Endothelial cell of umbilical vein (primary cell): ENCODE measurements around the gene GGACT. TPM values are rescaled to one million over a fixed set of nuclear protein-coding genes. Genes with fewer than 3 reads are reported as not detected.

Experiments
- BruUV-seq: library from RNA; stranded (reverse); fragments of 400-500 nt; replicated peaks from 2 replicates; lab custom pipeline; 2021; lab: Mats Ljungman, UMichigan
- CTCF ChIA-PET: fragments of 300-600, 350-600 bp; sonication (Branson Sonifier 250); formaldehyde crosslinking; loops from one replicate; lab custom pipeline; 2021; ENCODE audit warnings: antibody characterized with exemption, inconsistent platforms; lab: Charles Lee
- POLR2A ChIA-PET: fragments of 300-600, 350-600 bp; sonication (Branson Sonifier 250); formaldehyde crosslinking; loops from one replicate; lab custom pipeline; 2021; ENCODE audit warnings: antibody characterized with exemption, inconsistent platforms; lab: Charles Lee
- DNase-seq: peaks from one replicate; pipeline ENCODE4 v3.0.0-alpha.2; 2011; ENCODE audit warnings: low read depth, low spot score
- FAIRE-seq: peaks from 2 replicates; lab custom pipeline; 2011; peaks lifted over from hg19 to GRCh38; lab: Jason Lieb, UNC
- H2AFZ ChIP-seq: 2 replicates; pipeline ENCODE4 v1.6.0; 2012; ENCODE audit warnings: low read depth, low read length, control low read depth, inconsistent platforms
- H3K27ac ChIP-seq: 2 replicates; pipeline ENCODE4 v1.5.1; 2011; ENCODE audit warnings: low read depth, mild to moderate bottlenecking, control low read depth, low read length, moderate library complexity; ENCODE audit not compliant: insufficient read depth
- H3K27me3 ChIP-seq, 2 experiments: 2 replicates each; pipeline versions ENCODE4 v1.6.0 to v1.6.1; 2011; ENCODE audit warnings: low read length in 2 of 2, mixed read lengths in 1 of 2; ENCODE audit not compliant: control insufficient read depth in 2 of 2, insufficient read depth in 2 of 2
- H3K36me3 ChIP-seq, 2 experiments: 2 replicates in 1 of 2; 3 replicates in 1 of 2; pipeline ENCODE4 v1.5.1; 2011; ENCODE audit warnings: low read length in 2 of 2, mild to moderate bottlenecking in 1 of 2, moderate library complexity in 1 of 2; ENCODE audit not compliant: control insufficient read depth in 2 of 2, insufficient read depth in 2 of 2; ENCODE audit errors: extremely low read depth in 1 of 2
- H3K4me1 ChIP-seq: 3 replicates; pipeline ENCODE4 v1.5.1; 2011; ENCODE audit warnings: mild to moderate bottlenecking, low read length; ENCODE audit not compliant: control insufficient read depth, insufficient read depth; ENCODE audit errors: extremely low read depth
- H3K4me2 ChIP-seq: 2 replicates; pipeline ENCODE4 v1.6.1; 2011; ENCODE audit warnings: low read length, control low read depth, mixed read lengths; ENCODE audit not compliant: insufficient read depth
- H3K4me3 ChIP-seq, 3 experiments: fragments of 200-600 bp in 1 of 3; sonication (generic), shearing (Covaris generic) in 1 of 3; replicated peaks in 1 of 3; 2 replicates each; pipeline ENCODE4 v1.5.1; 2011 to 2016; ENCODE audit warnings: control low read depth in 3 of 3, low read length in 3 of 3, mild to moderate bottlenecking in 2 of 3, inconsistent platforms in 1 of 3, low read depth in 1 of 3, moderate library complexity in 1 of 3; ENCODE audit not compliant: insufficient read depth in 1 of 3
- H3K79me2 ChIP-seq: 2 replicates; pipeline ENCODE4 v1.6.0; 2012; ENCODE audit warnings: low read length, inconsistent platforms; ENCODE audit not compliant: control insufficient read depth, insufficient read depth
- H3K9ac ChIP-seq: replicated peaks from 2 replicates; pipeline ENCODE3; 2011; ENCODE audit warnings: low read length, control low read depth; ENCODE audit not compliant: insufficient read depth; ENCODE audit errors: extremely low read depth
- H3K9me1 ChIP-seq: replicated peaks from 3 replicates; pipeline ENCODE4 v1.6.0; 2011; ENCODE audit warnings: mild to moderate bottlenecking, low read length; ENCODE audit not compliant: control insufficient read depth, insufficient read depth; ENCODE audit errors: extremely low read depth
- H3K9me3 ChIP-seq: replicated peaks from 2 replicates; pipeline ENCODE4 v1.5.1; 2012; ENCODE audit warnings: low read length, inconsistent platforms; ENCODE audit not compliant: control insufficient read depth, insufficient read depth
- H4K20me1 ChIP-seq: replicated peaks from 2 replicates; pipeline ENCODE3; 2011; ENCODE audit warnings: mild to moderate bottlenecking, low read length; ENCODE audit not compliant: control insufficient read depth, insufficient read depth; ENCODE audit errors: extremely low read depth
- EZH2 ChIP-seq: IDR thresholded peaks from 2 replicates; pipeline ENCODE4 v1.6.1; 2012; ENCODE audit warnings: borderline replicate concordance, low read depth, mild to moderate bottlenecking, moderate library complexity, low read length, inconsistent platforms; ENCODE audit not compliant: severe bottlenecking
- FOS ChIP-seq: IDR thresholded peaks from 2 replicates; pipeline ENCODE4 v1.6.1; 2011; ENCODE audit warnings: mild to moderate bottlenecking, low read length, moderate library complexity, borderline replicate concordance; ENCODE audit not compliant: insufficient read depth
- JUN ChIP-seq: IDR thresholded peaks from 2 replicates; pipeline ENCODE4 v1.6.1; 2011; ENCODE audit warnings: borderline replicate concordance, low read depth; ENCODE audit not compliant: insufficient read length, insufficient read depth
- MYC ChIP-seq: IDR thresholded peaks from one replicate; pipeline ENCODE4 v1.6.1; 2011; ENCODE audit warnings: mild to moderate bottlenecking, low read depth, low read length
- POLR2A ChIP-seq: IDR thresholded peaks from 2 replicates; pipeline ENCODE4 v1.6.1; 2012; ENCODE audit warnings: low read depth, mild to moderate bottlenecking, control low read depth, low read length
- POLR2AphosphoS5 ChIP-seq: IDR thresholded peaks from 2 replicates; pipeline ENCODE4 v1.6.1; 2012; ENCODE audit warnings: low read depth, mild to moderate bottlenecking, control low read depth, low read length, moderate library complexity; ENCODE audit not compliant: insufficient read depth
- dilution Hi-C: fragments of 300-500 bp; cut with MboI; formaldehyde crosslinking; loops from one replicate; pipeline ENCODE4 v1.15.0; 2019; ENCODE audit warnings: low sequenced_read_pairs; ENCODE audit not compliant: extremely low pct_ligation_motif_present
- intact Hi-C: fragments of 100-400 bp; cut with micrococcal nuclease; formaldehyde crosslinking; loops from one replicate; pipeline ENCODE4 v1.10.0; 2022
- polyA plus RNA-seq, 4 experiments: library from polyadenylated mRNA; depleted of rRNA in 3 of 4; stranded (reverse) in 3 of 4; unstranded in 1 of 4; fragments of >200 nt; gene quantifications; 2 replicates each; pipeline versions ENCODE4 v1.2.1 to v1.2.3, GENCODE V29; 2011 to 2012; ENCODE audit warnings: missing spikeins in 1 of 4
- total RNA-seq: library from RNA; stranded (reverse); gene quantifications from 2 replicates; pipeline ENCODE4 v1.2.3, GENCODE V29; 2021
- TF ChIP-seq, protein P1 (sequence below), 2 donors: IDR thresholded peaks; 1 replicate in 1 of 2; 2 replicates in 1 of 2; pipeline ENCODE4 v1.5.1; 2011; ENCODE audit warnings: low read length in 2 of 2, mild to moderate bottlenecking in 2 of 2, moderate library complexity in 2 of 2, control low read depth in 1 of 2, inconsistent platforms in 1 of 2, low read depth in 1 of 2; ENCODE audit not compliant: insufficient read depth in 1 of 2; ENCODE audit errors: extremely low read depth in 1 of 2

GGACT gene
- total and polyA plus RNA-seq, 2 donors (not counting 3 experiments of a cell fraction or from before 2014, with no cell fraction given), result 2.5 to 6.5 TPM

- no peaks in the 10 kb centered on the region for H3K36me3 ChIP-seq
- no peak overlapping the region for H3K4me3 ChIP-seq
- ChIA-PET CTCF (interaction anchor here (1.3 kb wide), 1 partner anchor 16 kb away, joined by 3 read pairs; no protein-coding TSS in a partner anchor), POLR2A (no interaction called here)
- H3K9me3 ChIP-seq, result no peaks in the 10 kb centered on the region
- no TSS peak for BruUV-seq
- no peaks in the 10 kb centered on the region for H4K20me1 ChIP-seq
- no peaks in the 10 kb centered on the region for H3K79me2 ChIP-seq
- TF ChIP-seq, protein P1, sequence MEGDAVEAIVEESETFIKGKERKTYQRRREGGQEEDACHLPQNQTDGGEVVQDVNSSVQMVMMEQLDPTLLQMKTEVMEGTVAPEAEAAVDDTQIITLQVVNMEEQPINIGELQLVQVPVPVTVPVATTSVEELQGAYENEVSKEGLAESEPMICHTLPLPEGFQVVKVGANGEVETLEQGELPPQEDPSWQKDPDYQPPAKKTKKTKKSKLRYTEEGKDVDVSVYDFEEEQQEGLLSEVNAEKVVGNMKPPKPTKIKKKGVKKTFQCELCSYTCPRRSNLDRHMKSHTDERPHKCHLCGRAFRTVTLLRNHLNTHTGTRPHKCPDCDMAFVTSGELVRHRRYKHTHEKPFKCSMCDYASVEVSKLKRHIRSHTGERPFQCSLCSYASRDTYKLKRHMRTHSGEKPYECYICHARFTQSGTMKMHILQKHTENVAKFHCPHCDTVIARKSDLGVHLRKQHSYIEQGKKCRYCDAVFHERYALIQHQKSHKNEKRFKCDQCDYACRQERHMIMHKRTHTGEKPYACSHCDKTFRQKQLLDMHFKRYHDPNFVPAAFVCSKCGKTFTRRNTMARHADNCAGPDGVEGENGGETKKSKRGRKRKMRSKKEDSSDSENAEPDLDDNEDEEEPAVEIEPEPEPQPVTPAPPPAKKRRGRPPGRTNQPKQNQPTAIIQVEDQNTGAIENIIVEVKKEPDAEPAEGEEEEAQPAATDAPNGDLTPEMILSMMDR (IDR thresholded peaks at IDR 0.05; ENCODE audit: extremely low read depth in 1 of 2, insufficient read depth in 1 of 2, low read depth in 1 of 2, low read length in 2 of 2), result peak in 1 of 2 donors; percentile 13
- TF ChIP-seq POLR2A (no peak), JUN (no peak), FOS (no peak), MYC (no peak)
- no peaks in the 10 kb centered on the region for H3K9me1 ChIP-seq
- no peak overlapping the region for H3K4me2 ChIP-seq
- no peak for DNase-seq
- peaks cover 7% of the 10 kb centered on the region for H3K4me1 ChIP-seq
- dilution Hi-C loops, result no loop called here
- H3K9ac ChIP-seq, result no peak overlapping the region
- no peak overlapping the region for H2AFZ ChIP-seq
- no peak for FAIRE-seq
- intact Hi-C loops, result no loop called here
- H3K27me3 ChIP-seq, result no peaks in the 10 kb centered on the region
- H3K27ac ChIP-seq, result no peak overlapping the region
Measured at GRCh38 chr13:100594731-100595130, 6.1 kb upstream of the GGACT start.

DNA sequence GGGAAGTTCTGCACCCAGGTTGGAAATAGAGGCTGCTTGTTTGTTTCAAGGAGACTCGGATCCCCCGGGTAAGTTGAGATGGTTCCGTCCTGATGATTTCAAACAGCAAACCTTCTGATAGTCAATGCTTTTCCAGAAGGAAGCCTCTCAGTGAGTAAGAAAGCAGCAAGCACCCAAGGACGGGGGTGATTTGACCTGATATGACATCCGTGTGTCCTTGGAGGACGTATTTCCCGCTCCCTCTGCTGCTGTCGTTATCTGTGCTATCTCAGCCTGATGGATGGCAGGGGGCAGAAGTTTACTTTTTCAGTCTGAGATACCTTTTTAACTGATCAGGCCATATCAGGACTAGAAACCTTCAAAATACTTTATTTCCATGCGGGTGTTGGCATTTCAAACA, 5.7 kb upstream of the GGACT start:
- Histone ChIP-seq H3K9ac (no peak overlapping the region), H4K20me1 (no peaks in the 10 kb centered on the region), H3K9me3 (no peaks in the 10 kb centered on the region), H3K27ac (no peak overlapping the region), H3K4me3 (no peak overlapping the region), H3K4me2 (no peak overlapping the region), H3K27me3 (no peaks in the 10 kb centered on the region), H3K79me2 (no peaks in the 10 kb centered on the region), H3K4me1 (peaks cover 9% of the 10 kb centered on the region), H2AFZ (no peak overlapping the region), H3K36me3 (no peaks in the 10 kb centered on the region), H3K9me1 (no peaks in the 10 kb centered on the region)
- dilution Hi-C loops (no loop called here), intact Hi-C loops (no loop called here)
- POLR2A ChIA-PET, result no interaction called here
- DNase-seq (no peak), FAIRE-seq (no peak)
- CTCF ChIA-PET, result interaction anchor here (1.3 kb wide), 1 partner anchor 17 kb away, joined by 3 read pairs; no protein-coding TSS in a partner anchor
- no TSS peak for BruUV-seq
- TF ChIP-seq FOS, result no peak
- TF ChIP-seq, protein P1 (IDR thresholded peaks at IDR 0.05; ENCODE audit: extremely low read depth in 1 of 2, insufficient read depth in 1 of 2, low read depth in 1 of 2, low read length in 2 of 2), result no peak
- TF ChIP-seq EZH2, result no peak
- TF ChIP-seq MYC, result no peak
- no peak for TF ChIP-seq JUN
- TF ChIP-seq POLR2AphosphoS5, result no peak
